Gastrocnemius medialis (tissue), 4 donors: Measurements from ENCODE around the gene ITCH.
"Not testable (repeated sequence)": the region's sequence is repeated elsewhere in the genome, so short reads cannot be mapped to it uniquely, and the experiment has no call there.

Experiments used
- POLR2A ChIP-seq, 2 donors: fragments of 450-650 bp; IDR thresholded peaks; one replicate each; pipeline ENCODE4 v1.6.1; 2017; ENCODE audit warnings: antibody characterized with exemption in 2 of 2, mild to moderate bottlenecking in 2 of 2, moderate library complexity in 2 of 2
- TF ChIP-seq, protein P1 (sequence below), 5 experiments: fragments of 450-650 bp in 3 of 5; fragments of 200-600 bp in 2 of 5; sonication (generic) in 2 of 5; IDR thresholded peaks in 4 of 5; conservative IDR thresholded peaks in 1 of 5; 1 replicate in 4 of 5; 2 replicates in 1 of 5; pipeline ENCODE4 v1.5.1; 2016 to 2019; ENCODE audit warnings: antibody characterized with exemption in 5 of 5, mild to moderate bottlenecking in 3 of 5, moderate library complexity in 3 of 5

DNA sequence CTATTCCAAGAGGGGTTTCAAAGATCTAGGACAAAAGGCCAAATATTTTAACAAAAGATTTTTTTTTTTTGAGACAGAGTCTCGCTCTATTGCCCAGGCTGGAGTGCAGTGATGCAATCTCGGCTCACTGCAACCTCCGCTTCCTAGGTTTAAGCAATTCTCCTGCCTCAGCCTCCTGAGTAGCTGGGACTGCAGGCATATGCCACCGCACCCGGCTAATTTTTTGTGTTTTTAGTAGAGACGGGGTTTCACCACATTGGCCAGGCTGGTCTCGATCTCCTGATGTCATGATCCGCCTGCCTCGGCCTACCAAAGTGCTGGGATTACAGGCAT, 16.6 kb upstream of the ITCH start:
- TF ChIP-seq, protein P1, sequence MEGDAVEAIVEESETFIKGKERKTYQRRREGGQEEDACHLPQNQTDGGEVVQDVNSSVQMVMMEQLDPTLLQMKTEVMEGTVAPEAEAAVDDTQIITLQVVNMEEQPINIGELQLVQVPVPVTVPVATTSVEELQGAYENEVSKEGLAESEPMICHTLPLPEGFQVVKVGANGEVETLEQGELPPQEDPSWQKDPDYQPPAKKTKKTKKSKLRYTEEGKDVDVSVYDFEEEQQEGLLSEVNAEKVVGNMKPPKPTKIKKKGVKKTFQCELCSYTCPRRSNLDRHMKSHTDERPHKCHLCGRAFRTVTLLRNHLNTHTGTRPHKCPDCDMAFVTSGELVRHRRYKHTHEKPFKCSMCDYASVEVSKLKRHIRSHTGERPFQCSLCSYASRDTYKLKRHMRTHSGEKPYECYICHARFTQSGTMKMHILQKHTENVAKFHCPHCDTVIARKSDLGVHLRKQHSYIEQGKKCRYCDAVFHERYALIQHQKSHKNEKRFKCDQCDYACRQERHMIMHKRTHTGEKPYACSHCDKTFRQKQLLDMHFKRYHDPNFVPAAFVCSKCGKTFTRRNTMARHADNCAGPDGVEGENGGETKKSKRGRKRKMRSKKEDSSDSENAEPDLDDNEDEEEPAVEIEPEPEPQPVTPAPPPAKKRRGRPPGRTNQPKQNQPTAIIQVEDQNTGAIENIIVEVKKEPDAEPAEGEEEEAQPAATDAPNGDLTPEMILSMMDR (IDR thresholded peaks at IDR 0.05 in 4 of 5, conservative IDR thresholded peaks at IDR 0.05 in 1 of 5) = not testable (repeated sequence)
- not testable (repeated sequence) for TF ChIP-seq POLR2A (IDR thresholded peaks at IDR 0.05)
